ENCODE results near the gene TYSND1.

DNA sequence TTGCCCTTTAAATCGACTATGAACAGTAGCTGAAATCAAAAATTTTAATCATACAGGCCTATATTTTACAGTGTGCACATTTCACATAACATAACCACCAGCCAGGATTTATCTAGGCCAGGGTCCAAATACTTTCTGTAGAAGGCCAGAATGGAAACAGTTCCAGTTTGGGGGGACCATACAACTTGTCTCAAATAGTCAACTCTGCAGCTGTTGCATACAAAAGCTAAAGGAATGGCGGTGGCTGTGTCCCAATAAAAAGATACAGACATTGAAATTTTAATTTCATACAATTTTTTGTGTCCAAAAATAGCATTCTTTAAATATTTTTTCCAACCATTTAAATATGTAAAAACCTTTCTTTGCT lies 742 bp upstream of the TYSND1 start:
- TF ChIP-seq, protein P1, sequence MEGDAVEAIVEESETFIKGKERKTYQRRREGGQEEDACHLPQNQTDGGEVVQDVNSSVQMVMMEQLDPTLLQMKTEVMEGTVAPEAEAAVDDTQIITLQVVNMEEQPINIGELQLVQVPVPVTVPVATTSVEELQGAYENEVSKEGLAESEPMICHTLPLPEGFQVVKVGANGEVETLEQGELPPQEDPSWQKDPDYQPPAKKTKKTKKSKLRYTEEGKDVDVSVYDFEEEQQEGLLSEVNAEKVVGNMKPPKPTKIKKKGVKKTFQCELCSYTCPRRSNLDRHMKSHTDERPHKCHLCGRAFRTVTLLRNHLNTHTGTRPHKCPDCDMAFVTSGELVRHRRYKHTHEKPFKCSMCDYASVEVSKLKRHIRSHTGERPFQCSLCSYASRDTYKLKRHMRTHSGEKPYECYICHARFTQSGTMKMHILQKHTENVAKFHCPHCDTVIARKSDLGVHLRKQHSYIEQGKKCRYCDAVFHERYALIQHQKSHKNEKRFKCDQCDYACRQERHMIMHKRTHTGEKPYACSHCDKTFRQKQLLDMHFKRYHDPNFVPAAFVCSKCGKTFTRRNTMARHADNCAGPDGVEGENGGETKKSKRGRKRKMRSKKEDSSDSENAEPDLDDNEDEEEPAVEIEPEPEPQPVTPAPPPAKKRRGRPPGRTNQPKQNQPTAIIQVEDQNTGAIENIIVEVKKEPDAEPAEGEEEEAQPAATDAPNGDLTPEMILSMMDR (IDR thresholded peaks at IDR 0.05) = no peak
- TF ChIP-seq POLR2A (IDR thresholded peaks at IDR 0.05) = no peak
- TF ChIP-seq EP300 (IDR thresholded peaks at IDR 0.05) = no peak
- TF ChIP-seq POLR2AphosphoS5 (IDR thresholded peaks at IDR 0.05) = no peak
